A549 treated with RU486 at 1 μM for 4 hours (cell line): ENCODE data around the gene AVPR1B. TPM values are rescaled to one million over a fixed set of nuclear protein-coding genes. Genes with fewer than 3 reads are reported as not detected.

Experiments
- total RNA-seq: library from RNA; stranded (reverse); fragments of 200-300 nt; extraction: Qiagen RNA extraction; gene quantifications from 5 replicates; pipeline ENCODE4 v1.2.3, GENCODE V29; 2022; ENCODE audit warnings: low read depth

The AVPR1B gene
- total RNA-seq, result not detected in 5 replicates

GRCh38 chr1:206117151-206117948 lies at the start of gene AVPR1B:
Gene AVPR1B (minus strand): TSS chr1:206117388. CDS start chr1:206116890, 498 bp downstream.

Other genes starting within 250 kb of the AVPR1B start
- gene SLC26A9, start 173.9 kb downstream of the AVPR1B start, total RNA-seq, result 0.03 to 0.11 TPM (median 0.07 TPM) in 4 of 5 replicates, not detected in the other
- 1.2 to 3.4 TPM (median 1.5 TPM) in 5 replicates for gene RAB7B, start 114.0 kb downstream of the AVPR1B start, total RNA-seq
- 0.08 TPM in 1 of 5 replicates, not detected in the others for gene CTSE, start 93.5 kb downstream of the AVPR1B start, total RNA-seq
- not detected in 5 replicates for gene RHEX, start 64.2 kb downstream of the AVPR1B start, total RNA-seq
- 8.1 to 12.6 TPM (median 11.7 TPM) in 5 replicates for gene FAM72A, start 85.5 kb upstream of the AVPR1B start, total RNA-seq
- 15.0 to 28.4 TPM (median 24.9 TPM) in 5 replicates for gene SRGAP2, start 86.2 kb upstream of the AVPR1B start, total RNA-seq